CD14-positive monocyte (primary cell): ENCODE data around the gene LRRC74A. TPM values are rescaled to one million over a fixed set of nuclear protein-coding genes. Genes with fewer than 3 reads are reported as not detected.

Experiments used
- DNase-seq, 3 donors: peaks; one replicate each; pipeline ENCODE4 v3.0.0-alpha.2; 2011 to 2022
- H2AFZ ChIP-seq: 2 replicates; pipeline ENCODE4 v1.6.0; 2012; ENCODE audit warnings: mild to moderate bottlenecking, low read depth, low read length, inconsistent platforms; ENCODE audit not compliant: insufficient read depth, poor library complexity, severe bottlenecking
- H3K27ac ChIP-seq, 2 donors: 1 replicate in 1 of 2; 2 replicates in 1 of 2; pipeline ENCODE4 v1.5.1; 2012 to 2013; ENCODE audit warnings: low read length in 2 of 2, control low read depth in 1 of 2, inconsistent platforms in 1 of 2, low read depth in 1 of 2, mild to moderate bottlenecking in 1 of 2
- H3K27me3 ChIP-seq, 2 donors: one replicate each; pipeline versions ENCODE4 v1.6.0 to v1.6.1; 2011 to 2013; ENCODE audit warnings: low read length in 2 of 2; ENCODE audit not compliant: control insufficient read depth in 2 of 2, insufficient read depth in 2 of 2
- H3K36me3 ChIP-seq, 2 donors: replicated peaks in 1 of 2; 1 replicate in 1 of 2; 2 replicates in 1 of 2; pipeline versions ENCODE4 v1.5.1 to v1.6.1; 2012 to 2013; ENCODE audit warnings: low read length in 2 of 2, control low read depth in 1 of 2, inconsistent platforms in 1 of 2, mild to moderate bottlenecking in 1 of 2; ENCODE audit not compliant: insufficient read depth in 2 of 2, control insufficient read depth in 1 of 2
- H3K4me1 ChIP-seq, 2 donors: 1 replicate in 1 of 2; 2 replicates in 1 of 2; pipeline versions ENCODE4 v1.5.1 to v1.6.1; 2012 to 2013; ENCODE audit warnings: low read length in 2 of 2, control low read depth in 1 of 2, inconsistent platforms in 1 of 2, mild to moderate bottlenecking in 1 of 2, moderate library complexity in 1 of 2; ENCODE audit not compliant: insufficient read depth in 2 of 2, control insufficient read depth in 1 of 2
- H3K4me2 ChIP-seq: replicated peaks from 2 replicates; pipeline ENCODE3; 2012; ENCODE audit warnings: low read length, moderate library complexity, mild to moderate bottlenecking; ENCODE audit not compliant: poor library complexity, severe bottlenecking; ENCODE audit errors: extremely low read depth
- H3K4me3 ChIP-seq, 3 experiments: fragments of 200-600 bp in 1 of 3; sonication (generic) in 1 of 3; replicated peaks in 1 of 3; 1 replicate in 2 of 3; 2 replicates in 1 of 3; pipeline ENCODE4 v1.5.1; 2011 to 2013; ENCODE audit warnings: low read length in 3 of 3, mild to moderate bottlenecking in 3 of 3, control low read depth in 2 of 3, low read depth in 2 of 3, inconsistent platforms in 1 of 3, moderate library complexity in 1 of 3
- H3K79me2 ChIP-seq: 2 replicates; pipeline ENCODE4 v1.6.0; 2012; ENCODE audit warnings: mild to moderate bottlenecking, control low read depth, inconsistent platforms, low read length, moderate library complexity; ENCODE audit not compliant: insufficient read depth
- H3K9ac ChIP-seq: 2 replicates; pipeline ENCODE4 v1.6.0; 2017; ENCODE audit warnings: low read length, mild to moderate bottlenecking; ENCODE audit not compliant: insufficient read depth, poor library complexity, severe bottlenecking
- H3K9me3 ChIP-seq, 2 donors: replicated peaks in 1 of 2; 1 replicate in 1 of 2; 2 replicates in 1 of 2; pipeline versions ENCODE4 v1.5.1 to v1.6.1; 2012 to 2013; ENCODE audit warnings: low read length in 2 of 2, control low read depth in 1 of 2; ENCODE audit not compliant: control insufficient read depth in 1 of 2, insufficient read depth in 1 of 2
- H4K20me1 ChIP-seq: 2 replicates; pipeline ENCODE4 v1.6.0; 2012; ENCODE audit warnings: mild to moderate bottlenecking, low read length, control low read depth, moderate library complexity; ENCODE audit not compliant: insufficient read depth
- H3K27ac Mint-ChIP-seq, 7 donors: one replicate each; pipeline ENCODE4 v1.8.0; 2020; ENCODE audit warnings: mild to moderate bottlenecking in 7 of 7, mixed read lengths in 7 of 7, moderate library complexity in 6 of 7, inconsistent platforms in 2 of 7
- H3K27me3 Mint-ChIP-seq, 3 donors: one replicate each; pipeline ENCODE4 v1.8.0; 2021 to 2022; ENCODE audit warnings: low read depth in 3 of 3, mild to moderate bottlenecking in 3 of 3, mixed read lengths in 3 of 3, moderate library complexity in 3 of 3, inconsistent platforms in 1 of 3
- H3K36me3 Mint-ChIP-seq, 2 donors: one replicate each; pipeline ENCODE4 v1.8.0; 2020; ENCODE audit warnings: mixed read lengths in 2 of 2, inconsistent platforms in 1 of 2, mild to moderate bottlenecking in 1 of 2
- H3K4me1 Mint-ChIP-seq: one replicate; pipeline ENCODE4 v1.8.0; 2020; ENCODE audit warnings: mild to moderate bottlenecking, mixed read lengths
- H3K4me3 Mint-ChIP-seq, 2 donors: one replicate each; pipeline ENCODE4 v1.8.0; 2020; ENCODE audit warnings: mild to moderate bottlenecking in 2 of 2, mixed read lengths in 2 of 2, moderate library complexity in 1 of 2
- H3K9me3 Mint-ChIP-seq, 7 donors: one replicate each; pipeline ENCODE4 v1.8.0; 2020 to 2022; ENCODE audit warnings: mixed read lengths in 7 of 7, mild to moderate bottlenecking in 6 of 7, moderate library complexity in 6 of 7, inconsistent platforms in 2 of 7
- whole genome bisulfite sequencing: methylation state at CpG from one replicate; pipeline ENCODE4 v1.1.5; 2013; ENCODE audit warnings: missing lambda C conversion rate; ENCODE audit not compliant: insufficient coverage; 5-methylcytosine and 5-hydroxymethylcytosine counted together
- intact Hi-C, 2 donors: fragments of 100-400 bp; cut with micrococcal nuclease; formaldehyde crosslinking; loops; one replicate each; pipeline versions ENCODE4 v1.15.0 to v1.15.1; 2023
- polyA plus RNA-seq, 3 donors: library from polyadenylated mRNA; depleted of rRNA in 1 of 3; unstranded in 2 of 3; stranded (reverse) in 1 of 3; fragments of 300-500 nt in 2 of 3; fragments of >200 nt in 1 of 3; fragmentation: Illumina TruSeq in 2 of 3; gene quantifications; 1 replicate in 2 of 3; 2 replicates in 1 of 3; pipeline ENCODE4 v1.2.3, GENCODE V29; 2012 to 2021
- TF ChIP-seq, protein P1 (sequence below): fragments of 200-600 bp; IDR thresholded peaks from one replicate; pipeline ENCODE4 v1.8.0; 2022; ENCODE audit warnings: antibody characterized with exemption, mild to moderate bottlenecking

Gene LRRC74A
- polyA plus RNA-seq, 3 donors, result 0.24 TPM; not detected in 2

GRCh38 chr14:76811561-76811960, 14.6 kb upstream of the LRRC74A start:
- H3K36me3 ChIP-seq, result peaks cover 22 to 31% of the 10 kb centered on the region in 2 donors
- no peak for DNase-seq
- peak overlapping the region; percentile 84 for H3K9ac ChIP-seq
- no peaks in the 10 kb centered on the region for H3K9me3 Mint-ChIP-seq
- H3K79me2 ChIP-seq, result no peaks in the 10 kb centered on the region
- peak overlapping the region; percentile 83 for H3K4me2 ChIP-seq
- H3K27me3 ChIP-seq, result no peaks in the 10 kb centered on the region
- peaks cover 21% of the 10 kb centered on the region for H3K4me1 Mint-ChIP-seq
- H4K20me1 ChIP-seq, result no peaks in the 10 kb centered on the region
- H3K4me3 ChIP-seq, result peak overlapping the region; percentile 63 to 85 (median 81)
- peaks cover 25 to 28% of the 10 kb centered on the region in 2 donors for H3K4me1 ChIP-seq
- peak overlapping the region in 4 of 7 donors; percentile 74 to 90 (median 81) for H3K27ac Mint-ChIP-seq
- TF ChIP-seq, protein P1, sequence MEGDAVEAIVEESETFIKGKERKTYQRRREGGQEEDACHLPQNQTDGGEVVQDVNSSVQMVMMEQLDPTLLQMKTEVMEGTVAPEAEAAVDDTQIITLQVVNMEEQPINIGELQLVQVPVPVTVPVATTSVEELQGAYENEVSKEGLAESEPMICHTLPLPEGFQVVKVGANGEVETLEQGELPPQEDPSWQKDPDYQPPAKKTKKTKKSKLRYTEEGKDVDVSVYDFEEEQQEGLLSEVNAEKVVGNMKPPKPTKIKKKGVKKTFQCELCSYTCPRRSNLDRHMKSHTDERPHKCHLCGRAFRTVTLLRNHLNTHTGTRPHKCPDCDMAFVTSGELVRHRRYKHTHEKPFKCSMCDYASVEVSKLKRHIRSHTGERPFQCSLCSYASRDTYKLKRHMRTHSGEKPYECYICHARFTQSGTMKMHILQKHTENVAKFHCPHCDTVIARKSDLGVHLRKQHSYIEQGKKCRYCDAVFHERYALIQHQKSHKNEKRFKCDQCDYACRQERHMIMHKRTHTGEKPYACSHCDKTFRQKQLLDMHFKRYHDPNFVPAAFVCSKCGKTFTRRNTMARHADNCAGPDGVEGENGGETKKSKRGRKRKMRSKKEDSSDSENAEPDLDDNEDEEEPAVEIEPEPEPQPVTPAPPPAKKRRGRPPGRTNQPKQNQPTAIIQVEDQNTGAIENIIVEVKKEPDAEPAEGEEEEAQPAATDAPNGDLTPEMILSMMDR, result no peak
- intact Hi-C loops, result loop anchor here in 1 of 2 donors (10.0 kb wide), 1 partner anchor 53 kb away; no protein-coding TSS in a partner anchor
- WGBS, result no CpG with 5 or more reads among the region's 4 CpGs
- H3K27me3 Mint-ChIP-seq, result peaks cover 0 to 4% (median 3%) of the 10 kb centered on the region in 3 donors
- H3K36me3 Mint-ChIP-seq, result peaks cover 31 to 33% of the 10 kb centered on the region in 2 donors
- peak overlapping the region; percentile 76 for H2AFZ ChIP-seq
- H3K4me3 Mint-ChIP-seq, result peak overlapping the region; percentile 90 to 96
- H3K27ac ChIP-seq, result no peak overlapping the region
- H3K9me3 ChIP-seq, result no peaks in the 10 kb centered on the region

DNA sequence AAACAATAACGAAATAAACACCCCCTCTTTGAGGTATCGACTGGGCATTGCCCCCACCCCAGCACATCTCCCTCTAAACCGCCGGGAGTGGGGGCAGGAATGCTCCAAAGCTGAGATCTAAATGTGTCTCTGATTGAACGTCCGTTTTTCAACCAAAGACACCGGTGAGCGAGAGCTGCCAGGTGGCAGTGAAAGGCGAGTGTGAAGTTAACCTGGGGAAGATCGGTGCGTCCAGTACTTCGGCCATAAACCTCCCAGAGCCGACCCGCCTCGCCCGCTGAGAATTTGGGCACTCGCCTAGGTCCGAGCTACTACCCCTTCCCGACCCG, 14.2 kb upstream of the LRRC74A start:
- DNase-seq, result no peak
- Histone ChIP-seq H3K4me2 (peak overlapping the region; percentile 83), H4K20me1 (no peaks in the 10 kb centered on the region), H3K27me3 (no peaks in the 10 kb centered on the region), H3K79me2 (no peaks in the 10 kb centered on the region), H3K9me3 (no peaks in the 10 kb centered on the region), H3K36me3 (peaks cover 17 to 26% of the 10 kb centered on the region in 2 donors), H2AFZ (peak overlapping the region; percentile 76), H3K4me1 (peaks cover 25 to 28% of the 10 kb centered on the region in 2 donors), H3K9ac (peak overlapping the region; percentile 84), H3K4me3 (peak overlapping the region; percentile 63 to 85 (median 81)), H3K27ac (peak overlapping the region in 1 of 2 donors; percentile 80)
- TF ChIP-seq, protein P1, result no peak
- peak overlapping the region; percentile 22 to 91 (median 85) for H3K27ac Mint-ChIP-seq
- H3K4me1 Mint-ChIP-seq, result peaks cover 21% of the 10 kb centered on the region
- peaks cover 26 to 28% of the 10 kb centered on the region in 2 donors for H3K36me3 Mint-ChIP-seq
- 0% methylated on average over 14 of the region's 20 CpGs for WGBS
- peak overlapping the region; percentile 90 to 96 for H3K4me3 Mint-ChIP-seq
- H3K27me3 Mint-ChIP-seq, result peaks cover 0 to 4% (median 3%) of the 10 kb centered on the region in 3 donors
- intact Hi-C loops, result loop anchor here in 1 of 2 donors (10.0 kb wide), 1 partner anchor 53 kb away; no protein-coding TSS in a partner anchor
- no peaks in the 10 kb centered on the region for H3K9me3 Mint-ChIP-seq
